Stimulated activated CD4-positive, alpha-beta T cell treated with anti-CD3 and anti-CD28 coated beads, Interleukin-4, amount 100 ng/mL, for 48 hours (primary cell): ENCODE measurements around the gene HSD17B12.

Experiments
- DNase-seq, 2 donors: peaks; one replicate each; pipeline ENCODE4 v3.0.0-alpha.2; 2020; ENCODE audit warnings: low read depth in 2 of 2

HSD17B12 gene

GRCh38 chr11:43866520-43866919 lies 186.0 kb downstream of the HSD17B12 start:
- no peak for DNase-seq

DNA sequence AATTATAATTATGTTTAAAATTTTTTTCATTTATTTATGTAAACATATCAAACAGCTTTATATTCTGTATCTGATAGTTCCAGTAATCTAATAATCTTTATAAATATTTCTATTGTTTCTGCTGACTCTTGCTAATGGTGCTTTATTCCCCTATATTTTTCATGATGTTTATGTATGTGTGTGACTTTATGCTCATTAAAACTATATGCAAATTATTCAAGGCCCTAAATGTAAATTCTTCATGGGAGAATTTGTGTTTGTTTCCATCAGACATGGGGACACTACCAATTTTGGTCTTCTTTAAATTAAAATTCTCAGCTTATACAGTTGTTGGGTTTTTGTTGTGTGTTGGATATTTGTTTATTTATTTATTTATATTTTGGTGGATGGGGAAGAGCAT lies 186.4 kb downstream of the HSD17B12 start:
- DNase-seq = no peak

GRCh38 chr11:43868852-43869567 lies 188.5 kb downstream of the HSD17B12 start:
- no peak for DNase-seq

GRCh38 chr11:43871051-43871450 lies 190.5 kb downstream of the HSD17B12 start:
- no peak for DNase-seq

GRCh38 chr11:43872995-43873394 lies 192.5 kb downstream of the HSD17B12 start:
- DNase-seq = no peak

- DNase-seq = no peak
Observed at GRCh38 chr11:43874078-43874477, 193.5 kb downstream of the HSD17B12 start.

GRCh38 chr11:43874738-43875137 lies 194.2 kb downstream of the HSD17B12 start:
- DNase-seq = no peak

DNA sequence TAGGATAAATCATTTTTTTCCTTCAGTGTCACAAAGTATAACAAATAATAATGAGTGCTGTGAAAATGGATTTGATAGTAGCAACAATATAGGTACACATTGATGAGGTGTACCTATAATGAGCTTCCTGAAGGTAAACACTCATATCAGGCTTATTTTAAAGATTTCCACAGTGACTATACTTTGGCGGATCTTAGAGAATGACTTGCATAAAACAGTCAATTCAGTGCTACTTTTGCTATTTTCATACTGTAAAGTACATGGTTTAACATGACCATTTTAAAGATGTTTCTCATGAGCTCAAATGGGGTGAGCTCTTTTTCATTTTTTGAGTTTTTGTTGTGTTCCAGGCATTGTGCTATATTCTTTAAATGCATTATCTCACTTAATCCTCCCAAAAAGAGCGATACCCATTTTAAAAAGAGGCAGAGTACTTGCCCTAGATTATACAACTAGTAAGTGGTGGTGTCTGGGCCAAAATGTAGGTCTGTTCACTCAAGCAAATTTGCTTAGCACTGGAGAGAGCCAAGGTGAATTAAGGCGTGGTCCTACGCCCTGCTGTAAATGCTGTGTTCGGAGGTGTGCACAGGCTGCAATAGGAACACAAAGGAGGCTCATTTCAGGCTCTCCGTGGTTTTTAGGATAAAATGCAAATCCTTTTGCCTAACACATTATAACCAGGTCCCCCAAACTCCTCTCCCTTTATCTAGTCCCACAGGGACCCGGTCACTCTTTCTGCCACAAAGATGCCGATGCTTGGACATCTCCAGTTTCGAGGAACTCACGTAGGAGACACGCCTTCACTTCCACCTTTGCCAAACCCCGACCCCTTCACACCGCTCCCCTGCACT lies 199.5 kb downstream of the HSD17B12 start:
- no peak for DNase-seq

- DNase-seq = peak; percentile 86 to 90
Observed at GRCh38 chr11:43880640-43881159, 200.2 kb downstream of the HSD17B12 start, which contains the start of gene ALKBH3. ALKBH3 (plus strand) TSS chr11:43880831; CDS start chr11:43882653, 1,822 bp downstream.

GRCh38 chr11:43892851-43893250 lies 212.3 kb downstream of the HSD17B12 start:
- DNase-seq = no peak

DNA sequence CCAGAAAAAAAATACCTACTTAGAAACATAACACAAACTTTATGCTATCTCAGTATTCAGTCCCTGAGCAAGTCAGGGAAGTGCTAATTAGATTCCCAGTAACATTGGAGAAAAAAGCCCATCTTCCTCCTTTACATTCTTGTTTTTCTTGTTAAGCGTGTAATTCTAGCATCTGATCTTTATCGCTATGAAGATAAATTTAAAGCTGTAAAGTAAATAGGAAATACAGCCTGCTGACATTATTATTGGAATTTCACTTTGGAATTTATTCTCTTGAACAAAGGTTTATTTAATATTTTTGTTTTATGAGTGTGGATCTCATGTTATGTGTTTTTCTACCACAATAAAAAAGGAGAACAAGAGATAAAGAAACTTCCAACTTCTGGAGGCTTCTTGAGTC lies 214.0 kb downstream of the HSD17B12 start:
- DNase-seq = no peak

GRCh38 chr11:43895601-43896000 lies 215.1 kb downstream of the HSD17B12 start:
- no peak for DNase-seq

GRCh38 chr11:43898574-43898973 lies 218.0 kb downstream of the HSD17B12 start:
- DNase-seq = no peak

GRCh38 chr11:43899094-43899493 lies 218.6 kb downstream of the HSD17B12 start:
- DNase-seq = no peak

GRCh38 chr11:43901551-43901950 lies 221.0 kb downstream of the HSD17B12 start:
- no peak for DNase-seq

- no peak for DNase-seq
Observed at GRCh38 chr11:43903078-43903477, 222.5 kb downstream of the HSD17B12 start.

DNA sequence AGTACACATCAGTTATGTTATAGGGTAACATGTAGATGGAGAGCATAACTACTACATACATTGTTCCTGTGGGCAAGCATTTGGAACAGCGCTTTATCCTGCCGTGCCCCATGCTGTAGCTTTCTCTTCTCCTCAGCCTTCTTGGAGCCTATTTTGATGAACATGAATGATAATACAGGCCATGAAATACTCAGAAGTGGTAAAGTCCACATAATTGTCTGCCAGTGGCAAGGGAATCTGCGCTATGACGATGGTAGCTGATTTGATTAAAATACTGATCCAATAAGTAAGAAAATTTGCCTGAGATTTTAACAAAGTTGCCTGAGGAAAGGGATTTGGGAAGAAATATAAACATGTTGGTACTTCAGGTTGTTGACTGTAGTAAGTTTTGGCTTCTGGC lies 223.4 kb downstream of the HSD17B12 start:
- DNase-seq = no peak

DNA sequence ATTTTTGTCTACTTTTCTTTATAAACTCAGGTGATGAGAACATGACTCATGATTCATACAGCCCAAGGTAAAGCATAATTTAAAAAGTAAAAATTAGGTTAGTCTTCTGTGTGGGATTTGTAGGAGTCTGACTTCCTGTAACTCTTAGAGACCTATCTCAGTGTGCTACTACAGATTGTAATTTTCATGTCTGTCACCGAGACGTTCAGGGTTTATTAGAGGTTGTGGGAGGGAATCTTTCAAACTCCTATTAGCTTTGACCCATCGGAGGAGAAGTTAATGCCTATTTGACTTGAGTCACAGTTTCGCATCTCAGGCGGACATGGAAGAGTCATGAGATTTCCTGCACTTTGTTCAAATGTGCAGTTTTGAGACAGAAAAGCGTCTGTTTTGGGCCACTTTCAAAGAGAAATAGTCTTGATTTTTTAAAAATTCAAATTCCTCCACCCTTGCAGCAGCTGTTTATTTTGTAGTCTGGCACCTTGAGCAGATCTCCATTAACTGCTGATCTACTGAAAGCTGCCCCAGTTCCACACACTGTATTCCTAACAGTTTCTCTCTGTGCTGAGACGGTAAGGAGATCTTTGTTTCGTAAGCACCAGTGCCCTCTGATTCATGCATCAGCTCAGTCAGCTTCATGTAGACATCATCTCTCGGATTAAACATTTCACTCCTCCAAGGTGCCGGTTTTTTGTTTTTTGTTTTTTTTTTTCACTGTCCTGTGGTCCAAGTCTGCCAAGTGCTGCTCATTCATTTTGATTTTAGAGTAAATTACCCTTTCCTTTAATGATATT lies 224.4 kb downstream of the HSD17B12 start:
- DNase-seq = no peak

DNA sequence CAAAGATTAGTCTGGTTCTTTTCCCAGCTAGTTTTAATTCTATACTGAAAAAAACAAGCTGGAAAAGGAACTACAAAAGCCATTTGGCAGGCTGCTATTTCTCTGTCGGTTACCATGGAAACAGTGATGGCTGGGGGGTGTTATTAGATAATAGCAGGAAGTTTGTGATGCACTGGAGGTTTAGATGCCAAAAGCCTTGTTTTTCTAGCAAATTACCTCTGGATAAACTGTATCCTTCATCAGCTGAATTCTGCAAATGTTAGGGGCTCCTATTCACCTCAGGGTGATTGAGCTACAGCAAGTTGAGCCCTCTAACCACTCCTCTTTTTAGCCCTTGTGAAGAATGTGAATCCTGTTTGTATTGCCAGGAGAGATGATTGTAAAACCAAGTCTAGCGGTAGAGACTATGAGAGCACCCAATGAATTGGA lies 225.3 kb downstream of the HSD17B12 start:
- DNase-seq = no peak
